GM23338 (cell line): ENCODE data around the gene DNAAF5. TPM values are rescaled to one million over a fixed set of nuclear protein-coding genes. Genes with fewer than 3 reads are reported as not detected.
A peak's percentile ranks its signal among the peaks of the same experiment; 100 is the strongest.

ENCODE experiments used
- ATAC-seq: fragments of 200-7000 bp; cut with Tn5 transposase; 3 replicates; pipeline ENCODE4 v1.9.1; 2020
- DNase-seq: peaks from one replicate; pipeline ENCODE4 v3.0.0-alpha.2; 2015; ENCODE audit warnings: low spot score
- H2AFZ ChIP-seq: fragments of 200-600 bp; sonication (generic); 2 replicates; pipeline ENCODE4 v1.8.0; 2016; ENCODE audit warnings: antibody characterized with exemption, mild to moderate bottlenecking, moderate library complexity
- H3F3A ChIP-seq: fragments of 200-600 bp; sonication (generic); replicated peaks from 2 replicates; pipeline ENCODE4 v1.8.0; 2017; ENCODE audit warnings: antibody characterized with exemption, mixed run types, low read depth
- H3K27ac ChIP-seq: fragments of 200-600 bp; sonication (generic); 2 replicates; pipeline ENCODE4 v1.6.1; 2016; ENCODE audit warnings: low read depth
- H3K27me3 ChIP-seq: fragments of 200-600 bp; sonication (generic); 2 replicates; pipeline ENCODE4 v1.8.0; 2016; ENCODE audit warnings: mild to moderate bottlenecking, mixed run types, moderate library complexity; ENCODE audit not compliant: insufficient read depth
- H3K36me3 ChIP-seq: fragments of 200-600 bp; sonication (generic); 2 replicates; pipeline ENCODE4 v1.8.0; 2016; ENCODE audit warnings: mild to moderate bottlenecking; ENCODE audit not compliant: insufficient read depth
- H3K4me1 ChIP-seq: fragments of 200-600 bp; sonication (generic); 2 replicates; pipeline ENCODE4 v1.8.0; 2016; ENCODE audit warnings: mild to moderate bottlenecking, moderate library complexity; ENCODE audit not compliant: insufficient read depth
- H3K4me2 ChIP-seq: fragments of 200-600 bp; sonication (generic); 2 replicates; pipeline ENCODE4 v1.7.1; 2017; ENCODE audit warnings: mixed run types
- H3K4me3 ChIP-seq: fragments of 200-600 bp; sonication (generic); 2 replicates; pipeline ENCODE4 v1.6.1; 2016; ENCODE audit warnings: mixed run types
- H3K79me2 ChIP-seq: fragments of 200-600 bp; sonication (generic); replicated peaks from 2 replicates; pipeline ENCODE4 v1.8.0; 2017; ENCODE audit warnings: mild to moderate bottlenecking; ENCODE audit not compliant: insufficient read depth
- H3K9me2 ChIP-seq: fragments of 200-600 bp; sonication (generic); 2 replicates; pipeline ENCODE4 v1.8.0; 2017; ENCODE audit not compliant: insufficient read depth
- H4K20me1 ChIP-seq: fragments of 200-600 bp; sonication (generic); replicated peaks from 2 replicates; pipeline ENCODE4 v1.8.0; 2017; ENCODE audit warnings: mild to moderate bottlenecking; ENCODE audit not compliant: insufficient read depth
- H3K27ac Mint-ChIP-seq: 2 replicates; pipeline ENCODE4 v1.8.0; 2020; ENCODE audit warnings: inconsistent platforms, mild to moderate bottlenecking, moderate library complexity, mixed read lengths
- H3K27me3 Mint-ChIP-seq: 3 replicates; pipeline ENCODE4 v1.8.0; 2022; ENCODE audit warnings: low read depth, mild to moderate bottlenecking, moderate library complexity, mixed read lengths, inconsistent platforms; ENCODE audit not compliant: insufficient read depth, poor library complexity
- H3K36me3 Mint-ChIP-seq: 3 replicates; pipeline ENCODE4 v1.8.0; 2021; ENCODE audit warnings: low read depth, mild to moderate bottlenecking, inconsistent platforms, moderate library complexity, mixed read lengths
- H3K4me1 Mint-ChIP-seq: 3 replicates; pipeline ENCODE4 v1.8.0; 2020; ENCODE audit warnings: mild to moderate bottlenecking, inconsistent platforms, mixed read lengths
- H3K4me3 Mint-ChIP-seq: 3 replicates; pipeline ENCODE4 v1.8.0; 2021; ENCODE audit warnings: moderate library complexity, mild to moderate bottlenecking, inconsistent platforms, mixed read lengths
- H3K9me3 Mint-ChIP-seq: 3 replicates; pipeline ENCODE4 v1.8.0; 2020; ENCODE audit warnings: moderate library complexity, mild to moderate bottlenecking, inconsistent platforms, mixed read lengths
- CREB1 ChIP-seq: fragments of 250-450 bp; sonication (Bioruptor Pico); IDR thresholded peaks from 2 replicates; pipeline ENCODE4 v1.5.0; 2020; ENCODE audit warnings: low read depth, mild to moderate bottlenecking, moderate library complexity
- EZH2 ChIP-seq: fragments of 200-600 bp; sonication (generic); IDR thresholded peaks from one replicate; pipeline ENCODE4 v1.8.0; 2017; ENCODE audit warnings: antibody characterized with exemption, mild to moderate bottlenecking, low read depth; ENCODE audit not compliant: unreplicated experiment
- EZH2phosphoT487 ChIP-seq: fragments of 200-600 bp; sonication (generic); IDR thresholded peaks from one replicate; pipeline ENCODE4 v1.8.1; 2018; ENCODE audit warnings: antibody characterized with exemption; ENCODE audit not compliant: unreplicated experiment
- NANOG ChIP-seq: IDR thresholded peaks from 2 replicates; pipeline ENCODE4 v1.6.1; 2016; ENCODE audit warnings: antibody characterized with exemption, borderline replicate concordance
- REST ChIP-seq: IDR thresholded peaks from one replicate; pipeline ENCODE4 v1.6.1; 2018; ENCODE audit warnings: antibody characterized with exemption; ENCODE audit not compliant: unreplicated experiment
- STAT1 ChIP-seq: IDR thresholded peaks from one replicate; pipeline ENCODE4 v1.6.1; 2016; ENCODE audit warnings: antibody characterized with exemption; ENCODE audit not compliant: unreplicated experiment
- ZNF331 ChIP-seq: fragments of 250-450 bp; sonication (Bioruptor Pico); IDR thresholded peaks from 2 replicates; pipeline ENCODE4 v1.5.0; 2020; ENCODE audit warnings: low read depth, mild to moderate bottlenecking, moderate library complexity
- ZNF462 ChIP-seq: fragments of 250-450 bp; sonication (Bioruptor Pico); IDR thresholded peaks from 2 replicates; pipeline ENCODE4 v1.5.0; 2020; ENCODE audit warnings: mild to moderate bottlenecking, moderate library complexity
- polyA plus RNA-seq: library from polyadenylated mRNA; unstranded; fragments of >200 nt; fragmentation: Nextera tagmentation; extraction: Ambion mirVana; gene quantifications from 2 replicates; pipeline ENCODE4 v1.2.1, GENCODE V29; 2016
- total RNA-seq: library from RNA; depleted of rRNA; stranded (reverse); fragments of >200 nt; shearing (Covaris generic); gene quantifications from 2 replicates; pipeline ENCODE4 v1.2.3, GENCODE V29; 2014
- TF ChIP-seq, protein P1 (sequence below), 2 experiments: fragments of 200-600 bp in 1 of 2; sonication (generic) in 1 of 2; conservative IDR thresholded peaks; 2 replicates each; pipeline versions ENCODE4 v1.5.1 to v1.6.1; 2016 to 2017; ENCODE audit warnings: antibody characterized with exemption in 2 of 2, low read depth in 2 of 2, mild to moderate bottlenecking in 2 of 2, moderate library complexity in 1 of 2

DNAAF5 gene
- total and polyA plus RNA-seq, 2 experiments from 2014 or later = 20.4 to 86.7 TPM

DNA sequence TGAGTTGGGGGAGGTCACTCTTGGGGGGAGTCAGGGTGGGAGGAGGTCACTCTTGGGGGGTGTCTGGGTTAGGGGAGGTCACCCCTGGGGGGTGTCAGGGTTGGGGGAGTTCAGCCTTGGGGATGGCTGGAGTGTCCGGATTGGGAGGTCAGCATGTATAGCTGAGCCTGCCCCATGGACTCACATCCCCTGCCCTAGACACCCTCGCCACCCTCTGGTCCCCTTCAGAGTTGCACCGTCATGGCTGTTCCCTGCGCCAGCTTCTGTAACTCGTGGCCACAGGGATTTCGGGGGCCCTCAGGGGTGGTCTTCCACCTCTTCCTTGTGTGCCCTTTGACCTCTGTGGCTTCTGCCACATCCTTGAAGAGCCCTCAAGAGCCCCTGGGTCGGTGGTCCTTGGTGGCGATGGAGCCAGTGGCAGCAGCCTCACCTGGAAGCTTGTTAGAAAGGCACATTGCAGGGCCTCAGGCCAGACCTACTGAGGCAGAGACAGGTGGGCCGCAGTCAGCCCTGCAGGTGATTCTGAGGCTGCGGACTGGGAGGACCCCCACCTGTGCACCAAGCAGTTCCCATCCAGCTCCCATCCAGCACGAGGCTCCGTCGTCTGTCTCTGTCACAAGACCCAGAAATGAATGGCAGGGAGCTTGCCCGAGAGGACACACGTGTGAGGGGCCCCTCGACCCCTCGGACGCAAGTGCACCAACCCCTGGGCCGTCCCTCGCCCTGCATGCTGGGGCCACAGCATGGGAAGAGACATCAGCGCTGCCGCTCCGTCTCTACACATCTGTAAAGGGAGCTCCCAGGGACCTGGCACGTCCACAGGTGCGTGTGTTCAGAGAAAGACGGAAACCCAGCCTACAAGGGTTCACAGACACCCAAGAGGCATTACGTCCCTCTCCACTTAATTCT is 61.1 kb downstream of the DNAAF5 start:
- Histone ChIP-seq H3K4me3 (no peak overlapping the region), H3K9me2 (no peaks in the 10 kb centered on the region), H3K79me2 (no peaks in the 10 kb centered on the region), H3K27me3 (no peaks in the 10 kb centered on the region), H3K4me2 (no peak overlapping the region), H4K20me1 (no peaks in the 10 kb centered on the region), H3F3A (no peaks in the 10 kb centered on the region; the same call in 1 of the 2 replicates), H3K4me1 (no peaks in the 10 kb centered on the region), H3K27ac (no peak overlapping the region), H2AFZ (no peak overlapping the region), H3K36me3 (peaks cover 3% of the 10 kb centered on the region; the same call in 1 of the 2 replicates)
- Mint-ChIP-seq H3K27ac (no peak overlapping the region), H3K36me3 (peaks cover 56% of the 10 kb centered on the region), H3K27me3 (peaks cover 9% of the 10 kb centered on the region), H3K9me3 (peaks cover 4% of the 10 kb centered on the region; the same call in 2 of the 3 replicates), H3K4me3 (no peak overlapping the region), H3K4me1 (no peaks in the 10 kb centered on the region)
- peak; percentile 30 for DNase-seq
- peak; percentile 75 for ATAC-seq
- TF ChIP-seq REST (no peak), EZH2phosphoT487 (no peak), CREB1 (CRISPR knock-in tag) (no peak), STAT1 (no peak)
- TF ChIP-seq, protein P1, sequence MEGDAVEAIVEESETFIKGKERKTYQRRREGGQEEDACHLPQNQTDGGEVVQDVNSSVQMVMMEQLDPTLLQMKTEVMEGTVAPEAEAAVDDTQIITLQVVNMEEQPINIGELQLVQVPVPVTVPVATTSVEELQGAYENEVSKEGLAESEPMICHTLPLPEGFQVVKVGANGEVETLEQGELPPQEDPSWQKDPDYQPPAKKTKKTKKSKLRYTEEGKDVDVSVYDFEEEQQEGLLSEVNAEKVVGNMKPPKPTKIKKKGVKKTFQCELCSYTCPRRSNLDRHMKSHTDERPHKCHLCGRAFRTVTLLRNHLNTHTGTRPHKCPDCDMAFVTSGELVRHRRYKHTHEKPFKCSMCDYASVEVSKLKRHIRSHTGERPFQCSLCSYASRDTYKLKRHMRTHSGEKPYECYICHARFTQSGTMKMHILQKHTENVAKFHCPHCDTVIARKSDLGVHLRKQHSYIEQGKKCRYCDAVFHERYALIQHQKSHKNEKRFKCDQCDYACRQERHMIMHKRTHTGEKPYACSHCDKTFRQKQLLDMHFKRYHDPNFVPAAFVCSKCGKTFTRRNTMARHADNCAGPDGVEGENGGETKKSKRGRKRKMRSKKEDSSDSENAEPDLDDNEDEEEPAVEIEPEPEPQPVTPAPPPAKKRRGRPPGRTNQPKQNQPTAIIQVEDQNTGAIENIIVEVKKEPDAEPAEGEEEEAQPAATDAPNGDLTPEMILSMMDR (conservative IDR thresholded peaks at IDR 0.05; ENCODE audit: low read depth in 2 of 2) = peak in 1 of 2 experiments; percentile 52; a peak in 2 of 4 replicates

DNA sequence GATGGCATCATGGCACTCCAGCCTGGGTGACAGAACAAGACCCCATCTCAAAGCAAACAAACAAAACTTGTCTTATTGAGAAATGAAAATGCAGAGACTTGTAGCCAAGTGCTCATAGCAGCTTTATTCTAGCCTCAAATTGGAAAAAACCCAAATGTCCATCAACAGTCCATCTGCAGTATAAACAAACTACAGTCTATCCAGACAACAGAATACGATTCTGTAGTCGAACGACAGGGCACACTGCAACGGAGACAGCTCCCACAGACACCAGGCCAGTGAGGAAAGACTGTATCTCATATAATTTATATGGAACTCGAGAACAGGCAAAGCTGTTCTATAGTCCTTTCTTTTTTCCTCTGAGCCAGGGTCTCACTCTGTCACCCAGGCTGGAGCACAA is 65.0 kb downstream of the DNAAF5 start:
- Histone ChIP-seq H3K79me2 (no peaks in the 10 kb centered on the region), H3K27ac (no peak overlapping the region), H3K36me3 (peaks cover 3% of the 10 kb centered on the region; the same call in 1 of the 2 replicates), H3K9me2 (no peaks in the 10 kb centered on the region), H3F3A (no peaks in the 10 kb centered on the region), H3K4me3 (no peak overlapping the region), H3K4me1 (no peaks in the 10 kb centered on the region), H2AFZ (no peak overlapping the region), H3K27me3 (no peaks in the 10 kb centered on the region), H4K20me1 (no peaks in the 10 kb centered on the region), H3K4me2 (no peak overlapping the region)
- ATAC-seq (no peak), DNase-seq (no peak)
- H3K9me3 Mint-ChIP-seq = peaks cover 10% of the 10 kb centered on the region; the same call in 2 of the 3 replicates
- H3K4me3 Mint-ChIP-seq = no peak overlapping the region
- H3K27me3 Mint-ChIP-seq = peaks cover 2% of the 10 kb centered on the region
- peaks cover 24% of the 10 kb centered on the region; the same call in 2 of the 3 replicates for H3K36me3 Mint-ChIP-seq
- no peak overlapping the region for H3K27ac Mint-ChIP-seq
- no peaks in the 10 kb centered on the region for H3K4me1 Mint-ChIP-seq
- no peak for TF ChIP-seq NANOG
- no peak for TF ChIP-seq ZNF462 (CRISPR knock-in tag)
- TF ChIP-seq ZNF331 = no peak
- TF ChIP-seq EZH2 = no peak
